Measurements from ENCODE around the gene FRMD8.

DNA sequence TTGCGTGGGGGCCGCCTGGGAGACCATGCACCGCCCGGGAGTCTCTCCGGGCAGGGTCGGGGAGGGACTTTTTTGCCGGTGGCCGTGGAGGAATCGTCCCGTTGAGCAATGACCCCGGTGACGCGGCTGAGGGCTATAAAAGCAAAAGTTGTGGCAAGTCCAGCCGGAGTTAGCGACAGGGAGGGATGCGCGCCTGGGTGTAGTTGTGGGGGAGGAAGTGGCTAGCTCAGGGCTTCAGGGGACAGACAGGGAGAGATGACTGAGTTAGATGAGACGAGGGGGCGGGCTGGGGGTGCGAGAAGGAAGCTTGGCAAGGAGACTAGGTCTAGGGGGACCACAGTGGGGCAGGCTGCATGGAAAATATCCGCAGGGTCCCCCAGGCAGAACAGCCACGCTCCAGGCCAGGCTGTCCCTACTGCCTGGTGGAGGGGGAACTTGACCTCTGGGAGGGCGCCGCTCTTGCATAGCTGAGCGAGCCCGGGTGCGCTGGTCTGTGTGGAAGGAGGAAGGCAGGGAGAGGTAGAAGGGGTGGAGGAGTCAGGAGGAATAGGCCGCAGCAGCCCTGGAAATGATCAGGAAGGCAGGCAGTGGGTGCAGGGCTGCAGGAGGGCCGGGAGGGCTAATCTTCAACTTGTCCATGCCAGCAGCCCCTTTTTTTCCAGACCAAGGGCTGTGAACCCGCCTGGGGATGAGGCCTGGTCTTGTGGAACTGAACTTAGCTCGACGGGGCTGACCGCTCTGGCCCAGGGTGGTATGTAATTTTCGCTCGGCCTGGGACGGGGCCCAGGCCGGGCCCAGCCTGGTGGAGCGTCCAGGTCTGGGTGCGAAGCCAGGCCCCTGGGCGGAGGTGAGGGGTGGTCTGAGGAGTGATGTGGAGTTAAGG lies 36.4 kb downstream of the FRMD8 start, which contains the start of gene NEAT1:
- peak in 1 of 7 experiments; percentile 11 for TF ChIP-seq CTCF (IDR thresholded peaks at IDR 0.05)
- TF ChIP-seq POLR2A (IDR thresholded peaks at IDR 0.05) = no peak

Measured in body of pancreas (tissue), 4 donors.